Central memory CD8-positive, alpha-beta T cell (primary cell): Measurements from ENCODE around the gene CALML6.

Experiments used
- ATAC-seq: fragments of 150-1000 bp; cut with Tn5 transposase; replicated peaks from 2 replicates; pipeline ENCODE4 v1.10.0; 2022; ENCODE audit warnings: mild to moderate bottlenecking, moderate FRiP score, moderate number of reproducible peaks; ENCODE audit not compliant: poor library complexity, severe bottlenecking; ENCODE audit errors: extremely low read depth
- DNase-seq, 2 donors: peaks; one replicate each; pipeline ENCODE4 v3.0.0; 2021; ENCODE audit warnings: low spot score in 2 of 2
- H3K27ac Mint-ChIP-seq: one replicate; pipeline ENCODE4 v1.8.0; 2022; ENCODE audit warnings: low read depth, mild to moderate bottlenecking, moderate library complexity, mixed read lengths
- H3K27me3 Mint-ChIP-seq: one replicate; pipeline ENCODE4 v1.8.0; 2022; ENCODE audit warnings: mixed read lengths
- H3K36me3 Mint-ChIP-seq: one replicate; pipeline ENCODE4 v1.8.0; 2022; ENCODE audit warnings: mild to moderate bottlenecking, moderate library complexity, mixed read lengths; ENCODE audit not compliant: insufficient read depth
- H3K4me1 Mint-ChIP-seq: one replicate; pipeline ENCODE4 v1.8.0; 2022; ENCODE audit warnings: mixed read lengths
- H3K4me3 Mint-ChIP-seq: one replicate; pipeline ENCODE4 v1.8.0; 2022; ENCODE audit warnings: mild to moderate bottlenecking, moderate library complexity, mixed read lengths
- H3K9me3 Mint-ChIP-seq: one replicate; pipeline ENCODE4 v1.8.0; 2022; ENCODE audit warnings: mixed read lengths

CALML6 gene

DNA sequence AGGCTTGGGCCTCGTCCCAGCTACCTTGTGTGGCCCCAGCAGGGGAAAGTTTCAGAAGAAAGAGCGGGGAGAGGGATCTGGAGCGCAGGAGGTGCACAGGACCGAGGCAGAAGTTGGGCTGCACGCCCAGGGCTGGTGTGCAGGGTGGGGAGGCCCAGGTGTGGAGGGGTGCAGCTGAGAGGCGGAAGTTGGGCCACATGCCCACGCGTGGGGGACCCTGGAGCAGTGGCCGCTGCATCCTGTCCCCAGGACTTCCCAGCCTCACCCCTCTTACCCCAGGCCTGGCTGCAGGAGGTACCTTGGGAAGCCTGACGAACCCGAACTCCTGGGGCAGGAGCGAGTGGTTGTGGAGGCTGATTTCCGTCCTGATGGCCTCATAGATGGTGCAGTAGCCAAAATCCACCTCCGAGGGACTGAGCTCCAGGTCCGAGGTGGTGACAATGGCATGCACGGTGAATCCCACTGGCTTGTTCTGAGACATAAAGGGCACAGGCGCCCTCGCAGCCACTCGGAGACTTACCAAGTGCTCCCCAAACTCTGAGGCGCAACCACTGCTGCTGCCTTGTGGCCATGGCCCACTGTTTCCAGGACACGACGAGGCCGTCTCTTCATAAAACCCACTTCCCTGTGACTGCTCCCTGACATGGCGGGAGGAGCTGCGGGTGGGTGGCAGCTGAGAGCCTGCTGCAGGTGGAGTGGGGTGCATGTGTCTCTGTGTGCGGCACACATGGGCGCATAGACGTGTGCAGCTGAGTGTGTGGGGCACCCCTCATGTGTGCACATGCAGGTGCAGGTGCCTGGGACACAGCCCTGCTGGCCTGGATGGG, 24.4 kb downstream of the CALML6 start:
- Mint-ChIP-seq H3K27me3 (no peaks in the 10 kb centered on the region), H3K4me3 (no peak overlapping the region), H3K27ac (no peak overlapping the region), H3K36me3 (no peaks in the 10 kb centered on the region), H3K9me3 (no peaks in the 10 kb centered on the region), H3K4me1 (peaks cover 6% of the 10 kb centered on the region)
- DNase-seq (no peak), ATAC-seq (no peak)

DNA sequence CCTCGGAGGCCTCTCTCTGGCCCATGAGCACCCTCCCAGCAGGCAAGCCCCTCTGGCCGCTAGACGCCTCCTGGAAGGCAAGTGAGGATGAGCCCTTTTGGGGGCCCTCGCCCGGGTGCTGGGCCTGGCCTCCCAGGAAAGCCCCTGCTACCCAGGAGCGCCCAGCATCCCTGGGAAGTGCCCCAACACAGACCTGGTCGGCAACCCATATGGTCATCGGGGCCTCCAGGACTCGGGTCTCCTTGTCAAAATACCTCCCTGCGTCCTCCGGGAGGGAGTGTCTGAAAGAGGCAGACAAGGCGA, 25.0 kb downstream of the CALML6 start:
- ATAC-seq, result no peak
- DNase-seq, result no peak
- H3K4me3 Mint-ChIP-seq, result no peak overlapping the region
- H3K36me3 Mint-ChIP-seq, result no peaks in the 10 kb centered on the region
- H3K9me3 Mint-ChIP-seq, result no peaks in the 10 kb centered on the region
- H3K27me3 Mint-ChIP-seq, result no peaks in the 10 kb centered on the region
- no peak overlapping the region for H3K27ac Mint-ChIP-seq
- H3K4me1 Mint-ChIP-seq, result peaks cover 6% of the 10 kb centered on the region

- H3K4me1 Mint-ChIP-seq, result peaks cover 6% of the 10 kb centered on the region
- no peak overlapping the region for H3K27ac Mint-ChIP-seq
- no peaks in the 10 kb centered on the region for H3K36me3 Mint-ChIP-seq
- H3K4me3 Mint-ChIP-seq, result no peak overlapping the region
- no peaks in the 10 kb centered on the region for H3K27me3 Mint-ChIP-seq
- no peak for ATAC-seq
- no peak for DNase-seq
- H3K9me3 Mint-ChIP-seq, result no peaks in the 10 kb centered on the region
These were observed 26.3 kb downstream of the CALML6 start for GRCh38 chr1:1941211-1941841.

DNA sequence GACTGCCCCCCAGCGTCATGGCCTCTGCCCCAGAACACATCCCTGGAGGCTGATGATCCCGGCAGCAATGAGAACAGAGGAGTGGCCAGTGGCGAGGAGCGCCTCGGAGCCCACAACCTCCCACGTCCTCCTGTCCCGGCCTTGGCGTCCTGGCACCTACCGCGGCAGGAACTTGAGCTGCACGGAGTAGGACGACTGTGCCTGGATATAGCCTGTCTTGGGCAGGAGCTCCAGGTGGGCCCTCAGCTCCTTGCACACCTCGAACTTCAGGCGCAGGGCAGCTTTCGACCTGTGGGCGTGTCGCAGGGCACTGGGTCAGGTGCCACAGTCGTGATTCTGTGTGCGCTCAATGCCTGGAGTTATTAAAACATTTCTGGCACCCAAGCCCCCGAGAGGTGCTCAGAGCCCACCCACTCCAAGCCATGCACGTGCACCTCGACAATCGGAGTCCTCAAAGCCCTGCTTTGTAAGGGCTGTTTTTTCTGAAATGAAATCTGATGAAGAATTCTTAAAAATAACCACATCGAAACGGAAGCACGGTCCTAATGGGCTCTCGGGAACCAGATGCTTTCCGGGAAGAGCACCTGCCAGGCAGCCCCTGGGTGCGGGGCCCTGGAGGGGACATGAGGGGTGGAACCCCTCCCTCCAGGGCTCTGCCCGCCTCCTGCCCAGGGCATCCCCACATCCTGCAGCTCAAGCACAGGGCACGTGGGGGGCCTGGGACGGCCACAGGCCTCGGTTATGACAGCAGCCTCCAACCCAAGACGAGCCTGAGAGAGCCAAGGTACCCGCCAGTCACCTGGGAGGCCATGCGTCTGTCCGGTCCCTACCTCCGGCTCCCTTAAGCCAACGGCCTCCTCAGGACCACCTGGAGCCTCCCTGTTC, 27.1 kb downstream of the CALML6 start:
- no peaks in the 10 kb centered on the region for H3K36me3 Mint-ChIP-seq
- no peak for ATAC-seq
- DNase-seq, result no peak
- H3K27ac Mint-ChIP-seq, result no peak overlapping the region
- no peaks in the 10 kb centered on the region for H3K27me3 Mint-ChIP-seq
- H3K4me1 Mint-ChIP-seq, result peaks cover 6% of the 10 kb centered on the region
- no peaks in the 10 kb centered on the region for H3K9me3 Mint-ChIP-seq
- H3K4me3 Mint-ChIP-seq, result no peak overlapping the region

DNA sequence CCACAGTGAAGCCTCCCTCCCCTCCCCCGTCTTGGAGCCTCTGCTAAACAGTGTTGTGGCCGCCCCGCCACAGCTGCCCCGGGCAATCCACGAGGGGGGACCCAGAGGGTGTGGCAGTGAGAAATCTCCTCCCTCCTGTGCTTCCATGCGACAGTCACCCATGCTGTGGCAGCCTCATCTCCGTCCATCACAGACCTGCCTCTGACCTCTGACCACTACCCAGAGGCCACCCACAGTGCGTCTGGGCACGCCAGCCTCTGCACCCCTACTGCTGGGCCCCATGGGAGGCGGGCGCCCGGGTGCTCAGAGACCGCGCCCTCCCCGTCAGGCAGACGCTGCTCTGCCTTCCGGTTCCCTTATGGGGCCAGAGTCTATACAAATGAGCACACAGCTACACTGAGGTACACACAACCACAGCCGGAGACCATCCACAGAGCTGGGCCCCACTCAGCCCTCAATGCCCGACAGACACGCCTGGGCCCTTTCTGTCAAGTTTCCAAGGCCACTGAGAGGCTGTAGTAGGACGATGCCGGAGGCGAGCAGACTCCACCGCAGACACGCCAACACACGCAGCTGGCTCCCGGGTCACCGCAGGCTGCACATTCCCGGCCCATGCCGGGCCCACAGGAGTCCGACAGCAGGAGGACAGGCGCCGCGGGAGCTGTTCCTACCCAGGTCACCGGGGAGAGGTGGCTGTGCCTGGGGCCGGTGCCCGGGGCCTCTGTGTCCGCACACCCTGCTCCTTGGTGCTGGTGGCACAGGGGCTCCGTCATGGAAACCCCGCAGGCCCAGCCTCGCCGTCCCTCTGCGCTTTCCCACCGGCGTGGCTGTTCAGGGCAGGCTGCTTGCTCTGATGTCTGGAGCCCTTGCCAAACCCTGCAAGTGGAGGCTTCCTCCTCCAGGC, 27.9 kb downstream of the CALML6 start:
- ATAC-seq (no peak), DNase-seq (no peak)
- peak overlapping the region; percentile 33 for H3K4me3 Mint-ChIP-seq
- H3K36me3 Mint-ChIP-seq, result no peaks in the 10 kb centered on the region
- no peaks in the 10 kb centered on the region for H3K9me3 Mint-ChIP-seq
- peaks cover 6% of the 10 kb centered on the region for H3K4me1 Mint-ChIP-seq
- H3K27ac Mint-ChIP-seq, result no peak overlapping the region
- H3K27me3 Mint-ChIP-seq, result no peaks in the 10 kb centered on the region

DNA sequence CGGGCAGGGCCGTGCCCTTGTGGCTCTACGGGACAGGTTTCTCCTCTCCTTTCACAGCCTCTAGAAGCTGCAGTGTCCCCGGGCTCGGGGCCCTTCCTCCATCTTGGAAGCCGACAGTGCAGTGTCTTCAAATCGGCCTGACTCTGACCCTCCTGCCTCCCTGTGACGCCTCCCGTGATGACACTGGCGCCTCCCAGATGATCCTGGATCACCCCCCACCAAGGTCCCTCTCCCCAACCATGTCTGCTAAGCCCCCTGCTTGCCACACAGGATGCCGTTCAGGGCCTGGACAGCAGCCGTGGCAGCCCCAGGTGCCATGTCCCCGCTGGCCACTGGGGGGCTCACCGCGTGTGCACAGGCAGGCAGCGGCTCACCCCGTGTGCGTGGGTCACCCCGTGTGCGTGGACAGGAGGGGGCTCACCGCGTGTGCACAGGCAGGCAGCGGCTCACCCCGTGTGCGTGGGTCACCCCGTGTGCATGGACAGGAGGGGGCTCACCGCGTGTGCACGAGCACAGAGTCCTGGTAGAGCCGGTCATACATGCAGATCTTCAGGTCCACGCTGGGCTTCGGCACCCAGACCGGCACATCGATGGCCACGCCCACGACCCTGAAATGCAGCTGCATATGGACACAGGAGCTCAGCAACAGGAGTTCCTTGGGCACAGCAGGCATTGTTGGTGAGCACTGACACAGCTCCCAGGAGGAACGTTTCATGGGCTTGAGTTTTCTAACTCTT, 28.9 kb downstream of the CALML6 start:
- Mint-ChIP-seq H3K36me3 (no peaks in the 10 kb centered on the region), H3K27me3 (no peaks in the 10 kb centered on the region), H3K4me3 (peak overlapping the region; percentile 33), H3K27ac (no peak overlapping the region), H3K4me1 (peaks cover 6% of the 10 kb centered on the region), H3K9me3 (no peaks in the 10 kb centered on the region)
- peak; percentile 82 for ATAC-seq
- no peak for DNase-seq

DNA sequence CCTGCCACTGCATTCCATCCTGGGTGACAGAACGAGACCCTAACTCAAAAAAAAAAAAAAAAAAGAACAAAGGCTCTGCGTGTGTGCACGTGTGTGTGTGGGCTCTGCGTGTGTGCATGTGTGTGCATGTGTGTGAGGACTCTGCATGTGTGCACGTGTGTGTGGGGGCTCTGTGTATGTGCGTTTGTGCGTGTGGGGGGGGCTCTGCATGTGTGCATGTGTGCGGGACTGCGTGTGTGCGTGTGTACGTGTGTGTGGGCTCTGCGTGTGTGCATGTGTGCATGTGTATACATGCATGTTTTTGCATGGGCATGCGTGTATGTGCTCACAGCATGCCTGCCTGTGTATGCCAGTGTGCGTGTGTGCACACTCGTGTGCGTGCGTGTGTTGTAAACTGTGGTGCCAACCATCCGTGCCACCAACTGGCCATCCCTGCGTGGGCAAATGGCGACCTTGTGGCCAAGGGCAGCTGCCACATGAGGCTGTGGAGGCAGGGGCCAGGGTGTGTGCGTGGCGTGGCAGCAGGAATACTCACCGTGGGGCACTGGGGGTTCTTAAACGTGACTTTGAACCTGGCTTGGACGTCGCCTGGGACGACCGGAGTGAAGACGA, 30.8 kb downstream of the CALML6 start:
- Mint-ChIP-seq H3K36me3 (no peaks in the 10 kb centered on the region), H3K27me3 (peaks cover 18% of the 10 kb centered on the region), H3K9me3 (no peaks in the 10 kb centered on the region), H3K4me3 (no peak overlapping the region), H3K4me1 (peaks cover 6% of the 10 kb centered on the region), H3K27ac (no peak overlapping the region)
- ATAC-seq (no peak), DNase-seq (no peak)

DNA sequence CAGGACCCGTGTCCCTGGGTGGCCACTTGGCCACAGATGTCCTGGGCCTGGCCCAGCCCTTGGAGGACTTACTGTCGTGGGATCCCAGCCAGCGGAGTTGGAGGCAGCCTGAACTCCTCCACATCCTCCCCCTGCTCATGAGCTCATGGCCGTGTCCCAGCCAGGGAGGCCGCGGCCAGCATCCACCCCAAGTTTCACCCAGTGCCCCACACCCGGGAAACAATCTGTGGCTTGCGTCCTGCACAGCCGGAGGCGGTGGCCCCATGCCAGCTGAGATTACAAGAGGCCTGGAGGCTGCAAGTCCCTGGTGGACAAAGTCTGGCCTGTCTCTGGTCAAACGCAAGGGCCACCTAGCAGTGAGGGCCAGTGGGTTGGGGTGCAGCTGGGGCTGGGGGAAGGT, 31.5 kb downstream of the CALML6 start:
- H3K27me3 Mint-ChIP-seq, result peaks cover 25% of the 10 kb centered on the region
- DNase-seq, result no peak
- no peak overlapping the region for H3K4me3 Mint-ChIP-seq
- H3K9me3 Mint-ChIP-seq, result no peaks in the 10 kb centered on the region
- H3K27ac Mint-ChIP-seq, result no peak overlapping the region
- ATAC-seq, result no peak
- H3K4me1 Mint-ChIP-seq, result peaks cover 6% of the 10 kb centered on the region
- no peaks in the 10 kb centered on the region for H3K36me3 Mint-ChIP-seq

DNA sequence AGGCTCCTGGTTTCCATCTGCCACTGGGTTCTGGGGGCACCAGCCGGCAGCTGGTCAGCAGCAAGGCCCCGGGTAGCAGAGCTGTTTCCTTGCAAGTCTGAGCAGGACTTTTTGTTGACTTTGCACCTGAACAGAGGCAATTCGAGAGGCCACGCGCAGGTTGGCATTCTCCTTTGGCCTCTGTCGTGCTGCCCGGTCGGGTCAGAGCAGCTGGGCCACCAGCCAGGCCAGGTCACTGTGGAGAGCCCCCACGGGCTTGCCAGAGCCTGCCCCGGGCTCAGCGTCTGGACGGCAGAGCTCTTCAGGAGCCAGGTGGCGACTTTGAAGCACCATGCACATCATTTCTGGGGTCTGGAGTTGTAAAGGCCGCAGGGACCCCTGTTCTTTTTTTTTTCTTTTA, 32.4 kb downstream of the CALML6 start:
- ATAC-seq, result no peak
- no peak overlapping the region for H3K4me3 Mint-ChIP-seq
- no peaks in the 10 kb centered on the region for H3K9me3 Mint-ChIP-seq
- peaks cover 31% of the 10 kb centered on the region for H3K27me3 Mint-ChIP-seq
- DNase-seq, result no peak
- peaks cover 6% of the 10 kb centered on the region for H3K4me1 Mint-ChIP-seq
- H3K27ac Mint-ChIP-seq, result no peak overlapping the region
- no peaks in the 10 kb centered on the region for H3K36me3 Mint-ChIP-seq

DNA sequence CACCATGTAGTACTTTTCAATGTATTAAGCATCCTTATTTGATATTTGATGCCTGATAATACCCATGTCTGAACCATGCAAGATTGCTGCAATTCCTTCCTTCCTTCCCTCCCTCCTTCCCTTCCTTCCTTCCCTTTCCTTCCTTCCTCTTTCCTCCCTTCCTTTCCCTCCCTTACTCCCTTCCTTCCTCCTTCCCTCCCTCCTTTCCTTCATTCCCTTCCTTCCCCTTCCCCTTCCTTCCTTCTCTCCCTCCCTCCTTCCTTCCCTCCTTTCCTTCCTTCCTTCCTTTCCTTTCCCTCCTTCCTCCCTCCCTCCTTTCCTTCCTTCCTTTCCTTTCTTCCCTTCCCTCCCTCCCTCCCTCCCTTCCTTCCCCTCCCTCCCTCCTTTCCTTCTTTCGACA, 33.7 kb downstream of the CALML6 start:
- Mint-ChIP-seq H3K4me1 (peaks cover 4% of the 10 kb centered on the region), H3K27me3 (peaks cover 31% of the 10 kb centered on the region), H3K36me3 (no peaks in the 10 kb centered on the region), H3K4me3 (no peak overlapping the region), H3K9me3 (no peaks in the 10 kb centered on the region), H3K27ac (no peak overlapping the region)
- no peak for ATAC-seq
- DNase-seq, result no peak

GRCh38 chr1:1950940-1951339, 35.9 kb downstream of the CALML6 start:
- Mint-ChIP-seq H3K27ac (no peak overlapping the region), H3K4me3 (no peak overlapping the region), H3K36me3 (peaks cover 3% of the 10 kb centered on the region), H3K4me1 (peaks cover 6% of the 10 kb centered on the region), H3K27me3 (peaks cover 31% of the 10 kb centered on the region), H3K9me3 (peaks cover 5% of the 10 kb centered on the region)
- DNase-seq, result no peak
- no peak for ATAC-seq
